ENCODE measurements around the gene CHSY3.
A peak's percentile ranks its signal among the peaks of the same experiment; 100 is the strongest.

Gene CHSY3

DNA sequence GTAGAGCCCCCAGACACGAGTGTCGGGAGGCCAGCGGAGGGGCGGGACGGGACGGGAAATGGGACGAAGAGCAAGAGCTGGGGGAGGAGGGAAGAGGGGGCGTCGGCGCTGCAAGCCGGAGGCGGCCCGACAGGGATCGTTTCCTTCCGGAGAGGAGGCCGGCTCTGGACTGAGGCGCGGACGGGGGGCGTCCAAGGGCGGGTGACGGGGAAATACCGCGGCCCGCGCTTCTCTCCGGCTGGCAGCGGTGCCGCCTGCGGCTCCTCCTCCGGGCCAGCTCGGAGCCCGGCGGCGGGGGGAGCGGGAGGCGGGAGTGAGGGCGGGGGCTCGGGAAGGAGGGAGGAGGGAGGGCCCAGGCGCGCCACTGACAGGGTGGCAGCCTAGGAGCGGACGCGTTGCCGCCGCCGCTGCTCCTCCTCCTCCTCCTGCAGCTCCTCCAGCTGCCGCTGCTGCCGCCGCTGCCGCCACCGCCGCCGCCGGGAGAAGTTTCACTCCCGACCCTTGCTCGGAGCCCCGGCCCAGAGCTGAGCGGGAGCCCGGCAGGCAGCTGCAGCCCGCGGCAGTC lies at the start of gene CHSY3:
TSS of gene CHSY3 (plus strand) at position 364 of the 565 bp plus-strand sequence.
- DNase-seq (ENCODE audit: low read depth) = peak; percentile 87

DNA sequence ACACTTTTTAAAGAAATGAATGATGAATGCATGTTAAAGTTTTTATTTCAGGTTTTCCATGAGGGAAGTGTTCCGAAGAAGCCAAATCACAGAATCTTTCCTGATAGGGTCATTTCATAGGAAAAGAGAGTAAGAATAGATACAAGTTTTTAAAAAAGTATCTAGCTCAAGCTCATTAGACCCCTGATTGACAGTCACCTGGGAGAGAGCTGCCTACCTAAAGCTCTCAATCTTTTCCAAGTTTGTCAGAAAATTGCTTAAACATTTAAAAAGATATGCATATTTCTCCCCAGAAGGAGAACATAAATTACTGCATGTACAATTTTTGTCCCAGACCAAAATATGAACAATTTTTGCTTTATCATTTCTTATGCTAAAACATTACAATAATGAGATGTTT lies 47.9 kb upstream of the CHSY3 start:
- DNase-seq (ENCODE audit: low read depth) = no peak

DNA sequence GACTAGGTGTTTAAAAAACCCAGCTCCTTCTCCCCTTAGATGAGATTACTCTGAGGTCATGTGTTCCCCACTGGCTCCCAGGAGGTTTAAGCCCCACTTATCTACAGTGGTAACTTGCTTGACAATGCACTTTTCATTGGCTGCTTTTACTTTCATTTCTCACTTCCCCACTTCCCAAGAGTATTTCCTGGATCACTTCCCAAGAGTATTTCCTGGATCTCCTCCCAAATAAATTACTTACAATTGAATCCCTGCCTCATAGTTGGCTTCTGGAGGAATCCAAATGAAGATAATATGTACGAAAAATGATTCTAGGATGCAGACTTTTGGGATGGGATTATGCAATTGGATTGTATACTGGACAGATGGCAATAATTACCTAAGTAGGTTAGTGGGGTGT lies 47.1 kb upstream of the CHSY3 start:
- DNase-seq (ENCODE audit: low read depth) = no peak

DNA sequence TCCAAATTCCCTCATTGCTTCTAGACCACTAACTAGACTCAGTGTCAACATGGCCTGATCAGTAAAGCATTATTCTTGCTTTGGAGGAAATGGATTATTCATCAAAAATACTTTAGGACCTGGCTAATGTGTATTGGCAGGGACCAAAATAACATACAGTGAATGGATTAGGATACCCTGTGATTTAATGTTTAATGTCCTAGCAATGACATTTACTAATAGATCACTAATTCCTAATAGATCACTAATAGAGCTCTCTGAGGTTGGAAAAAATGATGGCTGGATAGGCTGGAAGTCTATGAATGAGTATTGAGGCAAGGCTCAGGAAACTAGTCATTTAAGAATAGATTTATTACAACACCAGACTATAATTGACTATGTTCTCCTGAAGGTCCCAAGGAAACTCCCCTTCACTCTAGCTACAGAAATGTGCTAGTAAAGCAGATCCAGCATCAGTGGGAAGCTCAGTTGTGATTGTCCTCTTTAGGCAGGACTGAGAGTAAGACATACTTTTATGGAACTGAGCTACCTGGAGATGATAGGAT lies 46.1 kb upstream of the CHSY3 start:
- DNase-seq (ENCODE audit: low read depth) = no peak

DNA sequence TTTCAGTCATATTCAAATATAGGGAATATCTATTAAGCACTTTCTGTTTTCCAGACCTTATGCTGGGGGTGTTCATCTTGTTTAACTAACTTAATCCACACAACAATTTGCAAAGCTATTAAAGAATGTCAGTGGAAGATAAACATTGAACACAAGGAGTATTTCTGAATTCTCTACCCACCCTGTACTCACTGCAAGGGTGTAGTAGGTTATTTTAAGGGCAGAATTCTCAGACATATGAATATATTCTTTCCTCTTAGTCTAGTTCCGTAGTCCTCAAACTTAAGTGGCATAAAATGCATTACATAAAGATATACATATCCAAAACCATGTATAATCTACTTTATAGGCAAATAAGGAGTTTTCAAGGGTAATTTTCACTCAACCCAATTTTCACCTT lies 19.9 kb upstream of the CHSY3 start:
- DNase-seq (ENCODE audit: low read depth) = no peak

DNA sequence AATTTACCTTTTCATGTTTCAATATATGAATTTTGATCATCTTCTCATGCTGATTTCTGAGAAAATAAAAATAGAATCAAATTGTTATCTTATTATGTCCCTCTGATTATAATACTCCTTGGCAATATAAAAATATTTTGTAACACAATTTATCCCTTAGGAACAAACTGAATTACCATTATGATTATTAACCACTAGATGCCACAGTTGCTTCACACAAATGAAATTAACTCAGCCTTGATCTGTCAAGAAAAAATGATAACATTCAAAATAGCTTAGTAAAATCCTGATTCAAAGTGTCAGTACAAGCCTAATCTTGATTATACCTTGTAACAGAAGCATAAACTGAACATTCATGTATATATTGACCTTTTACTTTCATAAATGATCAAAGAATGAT lies 4.8 kb upstream of the CHSY3 start:
- peak; percentile 42 for DNase-seq (ENCODE audit: low read depth)

DNA sequence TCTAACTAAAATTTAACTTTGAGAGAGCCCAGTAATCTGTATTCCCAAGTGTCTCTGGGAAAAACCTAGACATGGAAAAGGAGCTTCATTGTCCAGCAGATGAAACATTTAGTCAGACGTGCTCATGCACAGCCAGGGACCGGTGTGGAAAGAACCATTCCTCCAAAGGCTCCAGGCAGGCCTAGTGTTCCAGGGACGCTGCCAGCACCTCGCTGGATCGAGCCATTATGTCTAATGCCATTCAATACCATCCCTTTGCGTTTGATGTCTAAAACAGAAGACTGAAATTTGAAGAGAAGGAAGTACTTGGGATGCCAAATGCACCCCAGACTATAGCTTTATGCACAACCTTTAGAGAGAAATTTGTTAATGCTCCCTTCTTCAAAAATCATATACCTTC lies 1.4 kb upstream of the CHSY3 start:
- DNase-seq (ENCODE audit: low read depth) = no peak

DNA sequence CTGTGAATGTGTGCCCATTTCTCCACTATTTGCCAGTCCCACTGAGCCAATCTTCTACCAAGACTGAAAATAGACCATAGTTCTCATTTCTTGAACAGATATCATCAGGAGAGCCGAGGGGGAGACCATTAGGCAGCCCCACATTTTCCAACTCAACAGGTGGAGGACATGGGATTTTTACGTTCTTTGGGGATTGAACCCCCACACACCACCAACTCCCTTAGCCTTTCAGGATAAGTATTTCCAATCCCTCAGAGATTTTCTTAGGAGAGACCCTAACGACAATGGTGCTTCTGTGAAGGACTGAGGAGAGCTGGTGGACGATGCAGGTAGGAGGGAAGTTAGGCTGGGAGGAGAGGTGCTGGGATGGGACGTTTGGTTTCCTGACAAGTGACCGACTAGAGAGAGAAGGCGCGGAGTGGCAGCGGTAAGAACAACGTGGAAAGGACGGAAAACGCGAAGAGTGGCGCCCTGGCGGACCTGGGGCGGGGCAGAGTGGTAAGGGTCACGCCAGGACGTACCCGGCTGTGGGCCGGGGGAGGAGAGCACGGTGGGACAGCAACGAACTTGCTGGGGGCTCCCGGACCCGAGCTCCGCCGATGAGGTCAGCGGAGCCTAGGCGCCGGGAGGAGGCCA lies 681 bp upstream of the CHSY3 start:
- DNase-seq (ENCODE audit: low read depth) = no peak

DNA sequence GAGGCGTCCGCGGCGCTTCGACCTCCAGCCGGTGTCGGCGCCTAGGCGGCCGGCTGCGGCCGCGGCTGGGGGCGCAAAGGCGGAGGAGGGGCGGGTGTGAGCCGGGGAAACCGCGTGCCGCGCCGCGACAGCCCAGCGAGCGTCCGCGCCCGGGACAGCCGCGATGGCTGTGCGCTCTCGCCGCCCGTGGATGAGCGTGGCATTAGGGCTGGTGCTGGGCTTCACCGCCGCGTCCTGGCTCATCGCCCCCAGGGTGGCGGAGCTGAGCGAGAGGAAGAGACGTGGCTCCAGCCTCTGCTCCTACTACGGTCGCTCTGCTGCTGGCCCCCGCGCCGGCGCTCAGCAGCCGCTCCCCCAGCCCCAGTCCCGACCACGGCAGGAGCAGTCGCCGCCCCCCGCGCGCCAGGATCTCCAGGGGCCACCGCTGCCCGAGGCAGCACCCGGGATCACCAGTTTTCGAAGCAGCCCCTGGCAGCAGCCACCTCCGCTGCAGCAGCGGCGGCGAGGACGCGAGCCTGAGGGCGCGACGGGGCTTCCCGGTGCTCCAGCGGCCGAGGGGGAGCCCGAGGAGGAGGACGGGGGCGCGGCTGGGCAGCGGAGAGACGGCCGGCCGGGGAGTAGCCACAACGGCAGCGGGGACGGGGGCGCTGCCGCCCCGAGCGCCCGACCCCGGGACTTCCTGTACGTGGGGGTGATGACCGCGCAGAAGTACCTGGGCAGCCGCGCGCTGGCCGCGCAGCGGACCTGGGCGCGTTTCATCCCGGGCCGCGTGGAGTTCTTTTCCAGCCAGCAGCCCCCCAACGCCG lies 605 bp downstream of the CHSY3 start:
- peak; percentile 21 for DNase-seq (ENCODE audit: low read depth)

DNA sequence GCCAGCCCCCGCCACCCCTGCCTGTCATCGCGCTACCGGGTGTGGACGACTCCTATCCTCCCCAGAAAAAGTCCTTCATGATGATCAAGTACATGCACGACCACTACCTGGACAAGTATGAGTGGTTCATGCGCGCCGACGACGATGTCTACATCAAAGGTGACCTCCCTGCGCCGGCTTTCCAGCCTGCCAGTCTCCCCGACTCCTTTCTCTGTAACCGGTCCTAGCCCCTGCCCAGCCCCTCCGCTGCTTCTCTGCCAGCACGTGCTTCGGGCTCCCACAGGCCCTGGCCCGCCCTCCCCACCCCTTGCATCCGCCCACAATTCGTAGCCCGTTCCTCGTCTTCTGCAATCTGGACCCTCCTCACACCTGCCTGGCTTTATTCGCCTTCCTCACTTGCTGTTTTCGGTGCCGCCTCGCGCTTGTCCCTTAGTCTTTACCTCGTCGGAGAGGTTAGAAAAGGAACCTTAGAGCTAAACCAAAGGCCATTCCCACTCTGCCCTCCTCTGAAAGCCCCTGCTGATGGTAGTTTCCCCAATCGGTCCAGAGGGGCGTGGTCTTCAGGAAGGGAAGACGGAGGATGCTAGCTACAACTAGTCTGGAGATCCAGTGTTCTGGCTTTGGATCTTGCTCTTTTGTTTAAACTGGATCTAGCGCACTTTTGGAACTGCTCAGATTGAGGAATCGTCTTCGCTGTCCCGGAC lies 1.4 kb downstream of the CHSY3 start:
- peak; percentile 8 for DNase-seq (ENCODE audit: low read depth)

DNA sequence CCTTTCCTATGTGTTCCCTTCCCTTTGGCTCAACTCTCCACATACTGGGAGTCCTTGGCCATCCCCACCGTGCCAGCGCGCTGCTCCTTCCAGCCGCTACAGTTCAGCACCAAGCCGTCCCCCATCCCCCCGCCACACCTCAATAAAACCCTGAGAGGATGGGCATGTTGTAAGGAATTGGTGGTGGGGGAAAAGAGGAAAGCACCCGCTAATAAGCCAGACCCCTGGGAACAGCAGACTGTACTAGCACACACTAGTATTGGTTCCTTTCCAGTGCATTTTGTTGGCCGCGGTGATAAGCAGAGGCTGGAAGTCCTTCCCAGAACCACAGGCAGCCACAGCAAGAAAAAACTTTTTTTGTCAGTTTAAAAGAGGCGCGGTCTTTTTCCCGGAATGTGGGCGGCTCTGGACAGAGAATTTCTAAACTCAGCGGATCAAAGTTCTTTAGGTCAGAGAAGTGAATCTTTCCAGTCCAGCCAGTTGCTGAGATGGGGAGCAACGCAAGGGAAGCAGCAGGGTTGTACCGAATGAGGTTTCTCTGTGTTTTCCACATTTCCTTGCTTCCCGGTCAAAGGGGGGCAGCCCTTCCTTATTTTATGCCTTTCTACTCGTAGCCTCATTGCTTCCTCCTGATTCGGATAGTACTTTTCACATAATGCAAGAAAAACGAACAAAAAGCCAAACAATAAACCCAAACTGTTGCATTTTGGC lies 2.1 kb downstream of the CHSY3 start:
- DNase-seq (ENCODE audit: low read depth) = peak; percentile 45

DNA sequence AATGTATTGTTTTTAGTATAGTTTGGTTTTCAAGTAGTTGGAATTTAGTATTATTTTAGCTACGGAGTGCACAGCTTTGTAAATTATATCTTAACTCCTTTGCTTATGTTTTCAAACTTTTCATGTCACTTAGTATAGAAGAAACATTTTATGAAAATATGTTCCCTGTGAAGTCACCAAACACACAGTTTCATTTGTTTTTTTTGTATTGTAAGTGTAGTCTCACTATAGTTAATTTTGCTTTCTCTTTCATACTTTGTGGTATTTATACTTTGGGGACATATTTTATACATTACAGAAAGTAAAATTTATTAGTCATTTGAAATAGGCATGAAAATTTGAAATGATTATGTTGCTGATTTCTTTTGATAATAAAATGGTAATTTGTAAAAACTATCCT lies 5.0 kb downstream of the CHSY3 start:
- no peak for DNase-seq (ENCODE audit: low read depth)

DNA sequence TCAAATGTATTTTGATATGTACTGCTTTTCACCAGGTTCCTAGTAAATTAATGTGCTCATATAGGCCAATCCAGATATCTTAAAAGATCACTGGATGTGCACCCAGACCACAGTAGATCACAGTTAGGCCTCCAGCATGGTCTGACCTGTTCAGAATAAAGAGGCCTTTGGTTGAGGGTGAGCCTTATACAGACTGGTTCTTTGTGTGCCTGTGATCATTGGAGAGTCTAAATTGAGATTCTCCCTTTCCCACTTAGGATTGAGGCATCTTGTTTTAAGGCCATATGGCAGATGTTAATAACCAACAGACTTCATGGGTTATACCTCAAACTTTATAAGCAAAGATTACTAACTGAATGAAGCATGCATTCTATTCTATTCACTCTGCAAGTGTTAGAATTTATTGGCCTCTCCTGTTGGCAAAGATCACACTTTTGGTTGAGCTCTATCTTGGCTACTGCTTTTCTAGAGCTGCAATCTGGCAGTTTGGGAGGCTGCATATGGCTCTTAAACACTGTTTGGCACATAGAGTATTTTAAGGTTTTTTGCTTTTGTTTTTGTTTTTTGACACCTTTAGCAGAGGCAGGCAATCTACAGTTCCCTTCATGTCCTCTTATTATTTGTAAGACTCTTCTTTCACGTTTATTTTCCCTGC lies 8.5 kb downstream of the CHSY3 start:
- no peak for DNase-seq (ENCODE audit: low read depth)

DNA sequence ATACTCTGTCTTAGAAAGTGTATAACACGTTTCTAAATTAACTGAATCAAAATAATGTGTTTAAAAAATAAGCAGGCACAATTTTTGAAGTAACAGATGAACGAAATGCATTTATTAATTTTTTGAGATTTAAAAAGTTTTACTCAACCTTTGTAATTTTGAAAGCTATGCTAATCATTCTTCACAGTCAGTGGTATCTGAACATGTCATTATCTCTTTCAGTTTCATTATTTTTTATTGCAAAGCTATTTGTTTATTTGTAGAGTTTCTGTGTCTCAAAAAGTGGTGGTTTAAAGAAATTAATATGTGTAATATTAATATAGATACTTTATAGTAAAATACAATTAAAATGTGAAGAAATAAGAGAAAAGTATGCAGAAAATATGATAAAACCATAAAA lies 11.2 kb downstream of the CHSY3 start:
- no peak for DNase-seq (ENCODE audit: low read depth)

DNA sequence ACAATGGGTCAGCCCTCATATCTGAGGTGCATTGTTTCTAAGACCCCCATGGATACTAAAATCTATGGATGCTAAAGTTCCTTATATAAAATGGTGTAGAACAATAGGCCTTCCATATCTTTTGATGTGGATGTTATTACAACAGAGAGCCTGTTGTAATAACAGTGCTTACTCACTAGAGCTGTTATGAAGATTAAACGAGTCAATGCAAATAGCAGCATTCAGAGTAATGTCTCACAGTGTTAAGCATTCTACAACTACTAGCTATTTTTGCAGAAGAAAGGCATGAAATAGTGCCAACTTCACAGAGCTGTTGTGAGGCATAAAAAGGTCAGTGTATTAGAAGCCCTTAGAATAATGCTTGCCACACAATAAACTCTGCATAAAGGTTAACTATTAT lies 13.0 kb downstream of the CHSY3 start:
- DNase-seq (ENCODE audit: low read depth) = peak; percentile 0

DNA sequence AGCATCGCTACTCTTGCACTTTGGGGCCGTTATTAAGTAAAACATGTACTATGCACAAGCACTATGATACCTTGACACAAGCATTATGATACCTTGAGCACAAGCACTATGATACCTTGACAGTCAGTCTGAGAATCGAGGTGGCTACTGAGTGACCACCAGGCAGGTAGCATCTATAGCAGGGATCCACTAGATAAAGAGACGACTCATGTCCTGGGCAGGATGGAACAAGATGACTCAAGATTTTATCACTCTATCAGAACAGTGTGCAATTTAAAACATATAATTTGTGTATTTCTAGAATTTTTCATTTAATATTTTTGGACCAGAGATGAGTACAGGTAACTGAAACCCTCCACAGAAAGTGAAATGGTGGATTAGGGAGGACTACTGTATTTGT lies 16.9 kb downstream of the CHSY3 start:
- DNase-seq (ENCODE audit: low read depth) = no peak

DNA sequence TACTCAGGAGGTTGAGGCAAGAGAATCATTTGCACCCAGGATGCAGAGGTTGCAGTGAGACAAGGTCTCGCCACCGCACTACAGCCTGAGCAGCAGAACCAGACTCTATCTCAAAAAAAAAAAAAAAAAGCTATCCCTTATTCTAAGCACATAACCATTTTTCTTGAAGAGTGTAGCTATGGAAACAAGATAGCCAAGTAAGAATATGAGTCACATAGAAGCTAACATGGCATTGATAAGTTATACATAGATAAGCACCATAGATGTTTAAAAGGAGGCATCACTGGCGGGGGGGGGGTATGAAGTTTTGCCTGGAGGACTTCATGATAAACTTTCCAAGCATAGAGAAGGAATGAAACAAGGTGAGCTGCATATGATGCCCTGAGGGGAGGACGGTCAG lies 26.0 kb downstream of the CHSY3 start:
- DNase-seq (ENCODE audit: low read depth) = no peak

DNA sequence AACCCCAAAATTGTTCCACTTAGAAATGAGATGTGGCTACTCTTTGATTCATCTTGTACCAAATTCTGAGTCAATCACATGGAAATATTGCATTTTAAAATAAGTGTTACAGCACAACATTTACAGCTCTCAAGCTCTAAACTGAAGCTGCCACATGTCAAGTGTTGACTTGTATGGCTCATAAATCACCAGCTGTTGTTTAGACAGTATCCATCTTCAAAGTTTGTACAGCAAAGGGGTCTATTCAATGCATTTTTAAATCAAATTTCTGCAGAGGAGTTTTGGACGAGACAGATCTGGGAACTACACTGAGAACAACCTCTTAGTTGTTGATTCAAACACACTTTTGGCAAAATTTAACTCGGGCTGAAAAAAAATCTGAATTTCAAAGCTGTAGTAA lies 31.4 kb downstream of the CHSY3 start:
- no peak for DNase-seq (ENCODE audit: low read depth)

DNA sequence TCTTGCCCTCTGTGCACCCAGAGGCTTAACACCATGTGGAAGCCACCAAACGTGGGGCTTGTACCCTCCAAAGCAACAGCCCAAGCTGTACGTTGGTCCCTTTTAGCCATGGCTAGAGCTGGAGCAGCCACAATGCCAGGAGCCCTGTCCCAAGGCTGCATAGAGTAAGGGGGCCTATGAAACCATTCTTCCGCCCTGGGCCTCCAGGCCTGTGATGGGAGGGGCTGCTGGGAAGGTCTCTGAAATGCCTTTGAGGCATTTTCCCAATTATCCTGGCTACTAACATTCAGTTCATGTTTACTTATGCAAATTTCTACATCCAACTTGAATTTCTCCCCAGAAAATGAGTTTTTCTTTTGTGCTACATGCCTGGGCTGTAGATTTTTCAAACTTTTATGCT lies 33.8 kb downstream of the CHSY3 start:
- DNase-seq (ENCODE audit: low read depth) = no peak

DNA sequence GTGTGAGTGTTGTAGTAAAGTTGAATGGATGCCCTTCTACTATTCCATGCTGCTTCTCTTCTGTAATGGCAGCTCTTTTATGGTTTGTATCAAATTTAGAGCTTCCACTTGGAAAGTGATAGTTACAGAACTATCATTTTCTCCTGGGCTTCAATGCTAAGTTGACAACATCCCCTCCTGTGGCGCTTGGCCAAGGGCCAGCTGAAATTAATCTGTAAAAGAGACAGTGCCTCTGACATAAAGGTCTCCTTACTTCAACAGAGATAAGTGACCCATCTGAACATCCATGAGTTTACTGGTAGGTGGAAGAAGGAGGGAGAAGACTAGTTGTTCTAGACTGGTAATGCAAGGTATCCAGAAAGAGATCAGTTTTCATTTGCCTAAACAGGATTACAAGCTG lies 39.7 kb downstream of the CHSY3 start:
- DNase-seq (ENCODE audit: low read depth) = no peak

DNA sequence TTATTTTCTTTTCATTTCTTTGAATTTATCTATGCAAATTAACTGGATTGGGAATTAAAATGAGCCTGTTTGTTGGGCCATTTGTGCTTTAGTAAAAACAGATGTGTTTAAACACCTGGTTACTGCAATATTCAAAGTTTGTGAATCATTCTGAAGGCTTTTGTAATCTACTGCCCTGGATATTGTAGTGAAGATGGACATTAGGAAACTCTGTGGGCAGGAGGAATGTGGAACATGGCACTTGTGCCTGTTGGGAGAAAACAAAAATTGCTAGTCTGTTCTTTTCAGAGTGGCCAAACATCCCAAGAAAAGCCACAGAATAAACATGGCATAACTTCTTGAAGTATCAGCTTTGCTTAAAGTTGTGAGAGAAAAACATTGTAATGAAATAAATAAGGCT lies 40.8 kb downstream of the CHSY3 start:
- peak; percentile 60 for DNase-seq (ENCODE audit: low read depth)

All from EH (cell line).